HUES48 (cell line): ENCODE data around the gene CCNK.

ENCODE experiments used
- H3K27ac ChIP-seq: one replicate; pipeline ENCODE4 v1.7.0; 2013; ENCODE audit warnings: low read depth, low read length, inconsistent platforms
- H3K27me3 ChIP-seq: 2 replicates; pipeline ENCODE4 v1.6.1; 2013; ENCODE audit warnings: mild to moderate bottlenecking, low read length; ENCODE audit not compliant: control insufficient read depth, insufficient read depth
- H3K36me3 ChIP-seq: 2 replicates; pipeline ENCODE4 v1.6.1; 2013; ENCODE audit warnings: low read length; ENCODE audit not compliant: control insufficient read depth, insufficient read depth
- H3K4me1 ChIP-seq: 2 replicates; pipeline ENCODE4 v1.6.1; 2013; ENCODE audit warnings: mild to moderate bottlenecking, low read length; ENCODE audit not compliant: control insufficient read depth, insufficient read depth
- H3K4me3 ChIP-seq: 2 replicates; pipeline ENCODE4 v1.5.1; 2013; ENCODE audit warnings: mild to moderate bottlenecking, low read depth, low read length
- H3K9ac ChIP-seq: 2 replicates; pipeline ENCODE4 v1.6.1; 2013; ENCODE audit warnings: mild to moderate bottlenecking, low read depth, low read length, moderate library complexity
- H3K9me3 ChIP-seq: 2 replicates; pipeline ENCODE4 v1.6.1; 2013; ENCODE audit warnings: low read length; ENCODE audit not compliant: control insufficient read depth, insufficient read depth

The CCNK gene

DNA sequence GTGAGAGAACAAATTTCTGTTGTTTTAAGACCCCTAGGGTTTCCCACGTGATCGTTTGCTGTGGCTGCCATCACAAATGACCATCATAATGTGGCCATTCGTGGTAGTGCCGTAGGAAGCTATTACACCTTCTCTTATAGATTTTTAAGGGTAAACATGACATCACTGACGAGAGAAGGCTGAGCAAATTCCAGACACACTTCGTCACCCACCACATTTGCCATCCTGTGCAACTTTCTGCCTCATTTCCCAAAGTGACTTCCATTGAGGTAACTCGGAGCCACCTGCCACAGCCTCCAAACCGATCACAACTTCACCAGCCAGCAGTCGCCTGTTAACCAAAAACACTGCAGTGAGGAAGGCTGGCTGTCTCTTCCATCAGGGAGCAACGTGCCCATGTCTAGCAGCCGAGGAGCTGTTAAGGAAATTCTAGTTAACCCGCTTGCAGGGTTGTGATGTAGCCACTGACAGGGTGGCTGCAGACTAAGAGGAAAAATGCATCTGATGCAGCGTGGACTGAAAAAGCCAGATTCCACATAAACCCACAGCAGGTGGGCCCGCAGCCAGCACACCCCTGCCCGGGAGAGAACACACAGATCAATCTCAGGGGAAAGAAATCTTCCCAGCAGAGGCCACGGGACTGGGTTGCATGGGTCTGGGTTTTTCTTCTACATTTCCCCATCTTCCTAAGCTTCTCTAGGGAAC, 78.2 kb downstream of the CCNK start:
- Histone ChIP-seq H3K27ac (no peak overlapping the region), H3K9ac (no peak overlapping the region), H3K9me3 (no peaks in the 10 kb centered on the region), H3K36me3 (no peaks in the 10 kb centered on the region), H3K4me1 (peaks cover 31% of the 10 kb centered on the region), H3K4me3 (no peak overlapping the region), H3K27me3 (no peaks in the 10 kb centered on the region)

- Histone ChIP-seq H3K27me3 (no peaks in the 10 kb centered on the region), H3K9ac (no peak overlapping the region), H3K36me3 (no peaks in the 10 kb centered on the region), H3K4me1 (peaks cover 41% of the 10 kb centered on the region), H3K4me3 (no peak overlapping the region), H3K9me3 (no peaks in the 10 kb centered on the region), H3K27ac (no peak overlapping the region)
Measured at GRCh38 chr14:99560403-99560802, 79.2 kb downstream of the CCNK start.

DNA sequence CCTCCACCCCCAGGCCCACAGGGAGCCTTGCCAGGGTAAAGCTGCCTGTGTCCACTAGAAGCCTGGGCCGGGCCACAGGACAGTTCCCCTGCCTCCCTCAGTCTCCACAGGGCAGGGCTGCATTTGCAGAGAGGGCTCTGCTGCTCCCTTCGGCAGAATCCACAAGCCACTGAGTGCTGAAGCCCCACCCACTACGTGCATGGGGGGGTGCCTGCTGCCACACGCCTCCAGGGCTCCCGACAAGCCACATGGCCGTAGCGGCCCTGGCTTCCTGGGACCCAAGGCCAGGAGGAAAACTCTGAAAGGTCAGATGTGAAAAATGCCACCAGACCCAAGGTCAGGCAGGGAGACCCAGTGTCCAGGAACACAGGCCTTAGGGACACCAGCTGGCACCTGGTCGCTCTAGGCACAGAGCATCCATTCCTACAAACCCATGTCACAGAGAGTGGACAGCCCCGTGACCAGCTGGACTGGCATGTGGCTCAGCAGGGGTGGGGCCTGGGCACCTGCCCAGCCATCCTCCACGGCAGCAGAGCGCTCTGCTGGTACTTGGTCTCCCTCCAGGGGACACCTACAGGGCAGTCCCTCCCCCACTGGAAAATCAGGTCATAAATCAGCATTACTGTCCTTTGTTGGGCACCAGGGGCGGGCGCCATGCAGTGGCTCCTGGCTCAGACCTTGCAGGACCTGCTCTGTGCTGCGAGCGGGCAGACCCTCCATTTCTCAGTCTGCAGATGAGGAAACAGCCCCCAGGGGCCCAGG, 79.9 kb downstream of the CCNK start:
- no peaks in the 10 kb centered on the region for H3K36me3 ChIP-seq
- no peaks in the 10 kb centered on the region for H3K9me3 ChIP-seq
- no peak overlapping the region for H3K27ac ChIP-seq
- H3K9ac ChIP-seq, result no peak overlapping the region
- H3K4me1 ChIP-seq, result peaks cover 41% of the 10 kb centered on the region
- H3K4me3 ChIP-seq, result no peak overlapping the region
- H3K27me3 ChIP-seq, result no peaks in the 10 kb centered on the region

DNA sequence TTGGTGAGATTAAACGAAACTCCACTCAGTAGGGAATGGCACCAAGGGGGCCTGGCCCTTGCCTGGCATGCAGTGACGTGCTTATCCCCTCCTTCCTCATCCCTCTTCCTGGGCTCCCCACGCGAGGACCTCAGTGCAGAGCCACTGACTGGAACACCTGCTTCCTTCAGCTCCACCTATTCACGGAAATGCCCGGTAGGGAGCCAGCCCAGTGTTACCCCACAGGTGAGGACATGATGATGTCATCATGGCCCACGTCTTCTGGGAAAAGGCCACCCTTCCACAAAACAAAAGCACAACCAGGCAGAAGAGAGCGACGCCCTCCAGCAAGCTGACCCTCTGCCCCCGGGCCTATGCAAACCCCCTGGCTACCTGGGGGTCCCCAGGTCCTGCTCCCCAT, 80.7 kb downstream of the CCNK start:
- H3K9me3 ChIP-seq, result no peaks in the 10 kb centered on the region
- no peak overlapping the region for H3K4me3 ChIP-seq
- H3K9ac ChIP-seq, result no peak overlapping the region
- no peaks in the 10 kb centered on the region for H3K36me3 ChIP-seq
- no peak overlapping the region for H3K27ac ChIP-seq
- H3K27me3 ChIP-seq, result no peaks in the 10 kb centered on the region
- peaks cover 41% of the 10 kb centered on the region for H3K4me1 ChIP-seq
